ENCODE data around the gene SCD5. TPM values are rescaled to one million over a fixed set of nuclear protein-coding genes. Genes with fewer than 3 reads are reported as not detected.
A peak's percentile ranks its signal among the peaks of the same experiment; 100 is the strongest.

Gene SCD5
- total and polyA plus RNA-seq, 11 donors = 1.4 to 6.8 (median 2.5) TPM

GRCh38 chr4:82803746-82804145 lies 5.2 kb upstream of the SCD5 start:
- WGBS, 4 donors = 90 to 95% (median 95%) methylated on average over 4 of the region's 4 CpGs
- Histone ChIP-seq H3K36me3 (no peaks in the 10 kb centered on the region), H3K27ac (no peak overlapping the region)

GRCh38 chr4:82802911-82803310 lies 4.3 kb upstream of the SCD5 start:
- no peak overlapping the region for H3K4me3 ChIP-seq
- WGBS, 4 donors = 57 to 76% (median 72%) methylated on average over 2 of the region's 2 CpGs
- H3K27ac ChIP-seq = no peak overlapping the region
- intact Hi-C loops (cut with DNase I) = loop anchor here in 6 of 10 donors (5.0 to 10.0 kb wide), 2 partner anchors 338 to 341 kb away; no protein-coding TSS in a partner anchor
- H3K4me1 ChIP-seq = peaks cover 0 to 18% (median 5%) of the 10 kb centered on the region in 12 donors
- H3K36me3 ChIP-seq = no peaks in the 10 kb centered on the region
- DNase-seq (no peak), ATAC-seq (no peak)
- TF ChIP-seq POLR2A (IDR thresholded peaks at IDR 0.05) (no peak), CTCF (IDR thresholded peaks at IDR 0.05) (no peak)
- H3K27me3 ChIP-seq = peaks cover 0 to 19% (median 0%) of the 10 kb centered on the region in 9 donors
- no peaks in the 10 kb centered on the region for H3K9me3 ChIP-seq

More at GRCh38 chr4:82803746-82804145, 5.2 kb upstream of the SCD5 start:
- no peak for ATAC-seq
- Histone ChIP-seq H3K4me1 (peaks cover 0 to 10% (median 4%) of the 10 kb centered on the region in 12 donors), H3K4me3 (no peak overlapping the region), H3K9me3 (no peaks in the 10 kb centered on the region), H3K27me3 (peaks cover 0 to 14% (median 0%) of the 10 kb centered on the region in 9 donors)
- DNase-seq = no peak
- TF ChIP-seq POLR2A (IDR thresholded peaks at IDR 0.05) (no peak), CTCF (IDR thresholded peaks at IDR 0.05) (no peak)
- intact Hi-C loops (cut with DNase I) = loop anchor here in 6 of 10 donors (5.0 to 10.0 kb wide), 2 partner anchors 339 to 341 kb away; no protein-coding TSS in a partner anchor

GRCh38 chr4:82801910-82802521 lies 3.4 kb upstream of the SCD5 start:
- Histone ChIP-seq H3K4me3 (no peak overlapping the region), H3K4me1 (peaks cover 0 to 26% (median 9%) of the 10 kb centered on the region in 12 donors), H3K36me3 (no peaks in the 10 kb centered on the region), H3K9me3 (no peaks in the 10 kb centered on the region), H3K27me3 (peaks cover 0 to 25% (median 0%) of the 10 kb centered on the region in 9 donors), H3K27ac (no peak overlapping the region)
- TF ChIP-seq POLR2A (IDR thresholded peaks at IDR 0.05) = no peak
- TF ChIP-seq CTCF (IDR thresholded peaks at IDR 0.05) = peak in 7 of 12 donors; percentile 9 to 49 (median 29)
- DNase-seq (no peak), ATAC-seq (no peak)
- WGBS, 4 donors = 69 to 74% (median 72%) methylated on average over 3 of the region's 3 CpGs
- intact Hi-C loops (cut with DNase I) = loop anchor here in 6 of 10 donors (5.0 to 10.0 kb wide), 2 partner anchors 337 to 340 kb away; no protein-coding TSS in a partner anchor

- TF ChIP-seq CTCF (IDR thresholded peaks at IDR 0.05) = no peak
- no peak for TF ChIP-seq POLR2A (IDR thresholded peaks at IDR 0.05)
- WGBS, 4 donors = 9 to 15% (median 12%) methylated on average over 15 to 25 of the region's 25 CpGs
- peaks cover 0 to 26% (median 10%) of the 10 kb centered on the region in 12 donors for H3K4me1 ChIP-seq
- DNase-seq (no peak), ATAC-seq (peak in 2 of 4 donors; percentile 33 to 45)
- peak overlapping the region in 4 of 12 donors; percentile 54 to 76 (median 60) for H3K27ac ChIP-seq
- H3K36me3 ChIP-seq = no peaks in the 10 kb centered on the region
- H3K27me3 ChIP-seq = peaks cover 0 to 25% (median 0%) of the 10 kb centered on the region in 9 donors
- no peaks in the 10 kb centered on the region for H3K9me3 ChIP-seq
- peak overlapping the region; percentile 48 to 86 (median 74) for H3K4me3 ChIP-seq
- intact Hi-C loops (cut with DNase I) = no loop called here
Measured at GRCh38 chr4:82799006-82799881, 648 bp upstream of the SCD5 start.
